CD4-positive, alpha-beta memory T cell (primary cell): ENCODE data around the gene STRIT1. TPM values are rescaled to one million over a fixed set of nuclear protein-coding genes. Genes with fewer than 3 reads are reported as not detected.

Experiments
- CTCF ChIA-PET: fragments of 350-600 bp; sonication (Branson Sonifier 250); formaldehyde crosslinking; loops from one replicate; lab custom pipeline; 2021; ENCODE audit warnings: inconsistent platforms; ENCODE audit not compliant: partially characterized antibody; lab: Charles Lee
- POLR2A ChIA-PET: fragments of 350-600 bp; sonication (Branson Sonifier 250); formaldehyde crosslinking; loops from one replicate; lab custom pipeline; 2021; ENCODE audit not compliant: partially characterized antibody; lab: Charles Lee
- DNase-seq, 5 donors: peaks; one replicate each; pipeline versions ENCODE4 v3.0.0 to v3.0.0-alpha.2; 2020 to 2022; ENCODE audit warnings: mixed read lengths in 1 of 5
- H3K27ac ChIP-seq: one replicate; pipeline ENCODE4 v1.7.0; 2013; ENCODE audit warnings: low read depth, low read length
- H3K27me3 ChIP-seq: 2 replicates; pipeline ENCODE4 v1.7.0; 2013; ENCODE audit warnings: mild to moderate bottlenecking, low read length, moderate library complexity; ENCODE audit not compliant: insufficient read depth
- H3K36me3 ChIP-seq: 2 replicates; pipeline ENCODE4 v1.7.0; 2013; ENCODE audit warnings: mild to moderate bottlenecking, low read length, moderate library complexity; ENCODE audit not compliant: insufficient read depth
- H3K4me1 ChIP-seq: 2 replicates; pipeline ENCODE4 v1.7.0; 2013; ENCODE audit warnings: mild to moderate bottlenecking, low read length, moderate library complexity; ENCODE audit not compliant: insufficient read depth
- H3K4me3 ChIP-seq, 2 donors: one replicate each; pipeline ENCODE4 v1.7.0; 2013; ENCODE audit warnings: low read length in 2 of 2, mild to moderate bottlenecking in 1 of 2
- H3K9me3 ChIP-seq, 2 donors: one replicate each; pipeline ENCODE4 v1.7.0; 2013; ENCODE audit warnings: low read length in 2 of 2, control low read depth in 1 of 2; ENCODE audit not compliant: control insufficient read depth in 1 of 2
- H3K27ac Mint-ChIP-seq, 7 donors: one replicate each; pipeline ENCODE4 v1.8.0; 2020 to 2021; ENCODE audit warnings: mixed read lengths in 7 of 7, mild to moderate bottlenecking in 6 of 7, inconsistent platforms in 3 of 7, moderate library complexity in 3 of 7
- H3K27me3 Mint-ChIP-seq, 2 donors: one replicate each; pipeline ENCODE4 v1.8.0; 2020 to 2021; ENCODE audit warnings: mixed read lengths in 2 of 2
- H3K36me3 Mint-ChIP-seq, 2 donors: one replicate each; pipeline ENCODE4 v1.8.0; 2020 to 2021; ENCODE audit warnings: mixed read lengths in 2 of 2, inconsistent platforms in 1 of 2, mild to moderate bottlenecking in 1 of 2
- H3K4me1 Mint-ChIP-seq, 4 donors: one replicate each; pipeline ENCODE4 v1.8.0; 2020 to 2021; ENCODE audit warnings: mixed read lengths in 4 of 4, mild to moderate bottlenecking in 1 of 4
- H3K4me3 Mint-ChIP-seq, 8 donors: one replicate each; pipeline ENCODE4 v1.8.0; 2020 to 2021; ENCODE audit warnings: mixed read lengths in 8 of 8, mild to moderate bottlenecking in 7 of 8, moderate library complexity in 6 of 8, inconsistent platforms in 3 of 8
- H3K9me3 Mint-ChIP-seq, 8 donors: one replicate each; pipeline ENCODE4 v1.8.0; 2020 to 2021; ENCODE audit warnings: mixed read lengths in 8 of 8, mild to moderate bottlenecking in 5 of 8, inconsistent platforms in 3 of 8, moderate library complexity in 1 of 8
- intact Hi-C: fragments of 100-400 bp; cut with micrococcal nuclease; formaldehyde crosslinking; loops from one replicate; pipeline ENCODE4 v1.15.1; 2023
- polyA plus RNA-seq, 2 donors: library from polyadenylated mRNA; unstranded; fragments of 300-500 nt; fragmentation: Illumina TruSeq; gene quantifications; one replicate each; pipeline ENCODE4 v1.2.3, GENCODE V29; 2021
- total RNA-seq, 2 experiments: library from RNA; stranded (reverse); gene quantifications; one replicate each; pipeline ENCODE4 v1.2.3, GENCODE V29; 2021

STRIT1 gene
- total and polyA plus RNA-seq, 4 experiments from 2014 or later, result not detected

GRCh38 chr3:155313916-155314315 is 20.4 kb upstream of the STRIT1 start:
- Histone ChIP-seq H3K9me3 (no peaks in the 10 kb centered on the region), H3K36me3 (no peaks in the 10 kb centered on the region), H3K4me3 (no peak overlapping the region), H3K4me1 (no peaks in the 10 kb centered on the region), H3K27me3 (no peaks in the 10 kb centered on the region), H3K27ac (no peak overlapping the region)
- Mint-ChIP-seq H3K27ac (no peak overlapping the region), H3K27me3 (no peaks in the 10 kb centered on the region), H3K9me3 (no peaks in the 10 kb centered on the region), H3K4me1 (no peaks in the 10 kb centered on the region), H3K4me3 (no peak overlapping the region), H3K36me3 (no peaks in the 10 kb centered on the region)
- intact Hi-C loops, result no loop called here
- ChIA-PET POLR2A (no interaction called here), CTCF (no interaction called here)
- no peak for DNase-seq

- CTCF ChIA-PET, result no interaction called here
- no peak overlapping the region for H3K27ac Mint-ChIP-seq
- H3K9me3 ChIP-seq, result no peaks in the 10 kb centered on the region
- POLR2A ChIA-PET, result no interaction called here
- H3K4me3 Mint-ChIP-seq, result no peak overlapping the region
- H3K4me1 Mint-ChIP-seq, result no peaks in the 10 kb centered on the region
- no peaks in the 10 kb centered on the region for H3K9me3 Mint-ChIP-seq
- intact Hi-C loops, result no loop called here
- no peaks in the 10 kb centered on the region for H3K36me3 Mint-ChIP-seq
- H3K27me3 Mint-ChIP-seq, result no peaks in the 10 kb centered on the region
- H3K27ac ChIP-seq, result no peak overlapping the region
- H3K4me1 ChIP-seq, result no peaks in the 10 kb centered on the region
- no peak for DNase-seq
- H3K27me3 ChIP-seq, result no peaks in the 10 kb centered on the region
- no peaks in the 10 kb centered on the region for H3K36me3 ChIP-seq
- H3K4me3 ChIP-seq, result no peak overlapping the region
These were observed 19.8 kb upstream of the STRIT1 start for GRCh38 chr3:155313300-155313699.

GRCh38 chr3:155312781-155313180 is 19.3 kb upstream of the STRIT1 start:
- Histone ChIP-seq H3K36me3 (no peaks in the 10 kb centered on the region), H3K4me1 (no peaks in the 10 kb centered on the region), H3K4me3 (no peak overlapping the region), H3K27me3 (no peaks in the 10 kb centered on the region), H3K9me3 (no peaks in the 10 kb centered on the region), H3K27ac (no peak overlapping the region)
- no peaks in the 10 kb centered on the region for H3K36me3 Mint-ChIP-seq
- intact Hi-C loops, result no loop called here
- CTCF ChIA-PET, result no interaction called here
- H3K27ac Mint-ChIP-seq, result no peak overlapping the region
- no peaks in the 10 kb centered on the region for H3K27me3 Mint-ChIP-seq
- no peaks in the 10 kb centered on the region for H3K9me3 Mint-ChIP-seq
- no peak overlapping the region for H3K4me3 Mint-ChIP-seq
- DNase-seq, result no peak
- H3K4me1 Mint-ChIP-seq, result no peaks in the 10 kb centered on the region
- POLR2A ChIA-PET, result no interaction called here

DNA sequence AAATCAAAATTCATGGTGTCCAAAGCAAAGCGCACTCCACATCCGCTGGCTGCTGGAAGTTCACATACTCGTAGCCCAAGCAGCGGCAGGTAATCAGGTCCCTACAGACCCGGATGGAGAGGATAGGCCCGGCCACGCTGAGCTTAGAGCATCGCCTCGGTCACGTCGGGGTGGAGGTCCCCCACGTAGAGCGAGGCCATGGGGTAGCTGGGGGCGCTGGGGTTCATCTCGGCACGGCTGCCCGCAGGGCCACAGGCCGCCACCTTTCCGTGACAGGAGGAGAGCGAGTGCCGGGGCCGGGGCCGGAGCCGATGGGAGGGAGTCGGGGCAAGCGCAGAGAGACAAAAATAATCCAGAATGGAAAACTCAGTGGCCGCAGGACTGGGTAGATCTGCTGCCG is 16.1 kb upstream of the STRIT1 start:
- H3K36me3 Mint-ChIP-seq, result no peaks in the 10 kb centered on the region

GRCh38 chr3:155308831-155309230 is 15.3 kb upstream of the STRIT1 start:
- H3K4me1 ChIP-seq, result no peaks in the 10 kb centered on the region
- no peak overlapping the region for H3K27ac ChIP-seq
- no peaks in the 10 kb centered on the region for H3K27me3 Mint-ChIP-seq
- H3K36me3 Mint-ChIP-seq, result no peaks in the 10 kb centered on the region
- H3K36me3 ChIP-seq, result no peaks in the 10 kb centered on the region
- no peaks in the 10 kb centered on the region for H3K9me3 ChIP-seq
- ChIA-PET POLR2A (no interaction called here), CTCF (no interaction called here)
- no peak overlapping the region for H3K4me3 Mint-ChIP-seq
- H3K9me3 Mint-ChIP-seq, result no peaks in the 10 kb centered on the region
- DNase-seq, result no peak
- intact Hi-C loops, result no loop called here
- H3K27ac Mint-ChIP-seq, result no peak overlapping the region
- no peak overlapping the region for H3K4me3 ChIP-seq
- H3K27me3 ChIP-seq, result no peaks in the 10 kb centered on the region
- H3K4me1 Mint-ChIP-seq, result no peaks in the 10 kb centered on the region

More for the DNA sequence above, 16.1 kb upstream of the STRIT1 start:
- intact Hi-C loops, result no loop called here
- Histone ChIP-seq H3K27me3 (no peaks in the 10 kb centered on the region), H3K4me3 (no peak overlapping the region), H3K4me1 (no peaks in the 10 kb centered on the region), H3K9me3 (no peaks in the 10 kb centered on the region), H3K27ac (no peak overlapping the region), H3K36me3 (no peaks in the 10 kb centered on the region)
- ChIA-PET POLR2A (no interaction called here), CTCF (no interaction called here)
- Mint-ChIP-seq H3K4me3 (no peak overlapping the region), H3K27me3 (no peaks in the 10 kb centered on the region), H3K9me3 (no peaks in the 10 kb centered on the region), H3K27ac (no peak overlapping the region), H3K4me1 (no peaks in the 10 kb centered on the region)
- DNase-seq, result no peak

DNA sequence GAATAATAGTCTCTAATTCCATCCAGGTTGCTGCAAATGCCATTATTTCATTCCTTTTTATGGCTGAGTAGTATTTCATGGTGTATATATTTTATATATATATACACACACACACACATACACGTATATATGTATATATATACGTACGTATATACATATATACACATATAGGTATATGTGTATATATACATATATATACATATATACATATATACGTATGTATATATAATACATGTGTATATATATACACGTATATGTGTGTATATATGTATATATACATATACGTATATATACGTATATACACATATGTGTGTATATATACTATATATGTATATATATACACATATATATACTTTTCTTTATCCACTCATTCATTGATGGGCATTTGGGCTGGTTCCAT is 13.7 kb upstream of the STRIT1 start:
- no peak overlapping the region for H3K4me3 Mint-ChIP-seq
- no peaks in the 10 kb centered on the region for H3K36me3 Mint-ChIP-seq
- H3K4me3 ChIP-seq, result no peak overlapping the region
- no peaks in the 10 kb centered on the region for H3K4me1 ChIP-seq
- DNase-seq, result no peak
- H3K36me3 ChIP-seq, result no peaks in the 10 kb centered on the region
- no peaks in the 10 kb centered on the region for H3K9me3 Mint-ChIP-seq
- H3K4me1 Mint-ChIP-seq, result no peaks in the 10 kb centered on the region
- H3K9me3 ChIP-seq, result no peaks in the 10 kb centered on the region
- no peak overlapping the region for H3K27ac ChIP-seq
- no peaks in the 10 kb centered on the region for H3K27me3 Mint-ChIP-seq
- ChIA-PET POLR2A (no interaction called here), CTCF (no interaction called here)
- intact Hi-C loops, result no loop called here
- no peaks in the 10 kb centered on the region for H3K27me3 ChIP-seq
- H3K27ac Mint-ChIP-seq, result no peak overlapping the region

GRCh38 chr3:155304394-155304793 is 10.9 kb upstream of the STRIT1 start:
- Mint-ChIP-seq H3K27me3 (no peaks in the 10 kb centered on the region), H3K9me3 (peaks cover 0 to 4% (median 0%) of the 10 kb centered on the region in 8 donors), H3K27ac (no peak overlapping the region), H3K36me3 (no peaks in the 10 kb centered on the region), H3K4me3 (no peak overlapping the region), H3K4me1 (no peaks in the 10 kb centered on the region)
- DNase-seq, result no peak
- ChIA-PET CTCF (no interaction called here), POLR2A (no interaction called here)
- intact Hi-C loops, result no loop called here
- Histone ChIP-seq H3K27me3 (no peaks in the 10 kb centered on the region), H3K27ac (no peak overlapping the region), H3K4me3 (no peak overlapping the region), H3K9me3 (no peaks in the 10 kb centered on the region), H3K4me1 (no peaks in the 10 kb centered on the region), H3K36me3 (no peaks in the 10 kb centered on the region)

DNA sequence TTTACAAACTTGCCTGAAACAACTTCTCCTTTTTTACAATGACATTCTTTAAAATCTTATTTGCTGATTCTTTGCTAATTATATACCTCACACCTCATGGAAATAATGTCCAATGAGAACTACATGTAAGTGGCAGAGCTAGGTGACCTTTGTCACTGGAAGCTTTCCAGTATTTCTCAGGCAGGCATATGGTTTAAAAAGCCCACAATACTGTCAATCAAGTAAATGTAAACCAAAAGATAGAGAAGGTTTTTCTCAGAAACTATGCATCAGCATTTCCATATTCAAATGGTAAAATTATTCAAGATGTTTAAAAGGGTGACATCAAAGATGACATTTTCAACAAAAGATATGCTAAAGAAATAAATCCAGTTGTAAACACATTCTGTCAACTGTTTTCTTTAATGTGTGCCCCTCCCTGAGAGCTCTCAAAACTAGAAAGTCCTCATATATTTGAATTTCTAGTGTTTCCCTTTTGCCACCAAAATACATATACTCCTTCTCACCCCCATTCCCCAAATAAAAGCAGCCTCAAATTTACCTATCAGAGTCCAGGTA is 10.1 kb upstream of the STRIT1 start:
- Histone ChIP-seq H3K36me3 (no peaks in the 10 kb centered on the region), H3K4me1 (no peaks in the 10 kb centered on the region), H3K9me3 (no peaks in the 10 kb centered on the region), H3K27me3 (no peaks in the 10 kb centered on the region), H3K4me3 (no peak overlapping the region), H3K27ac (no peak overlapping the region)
- DNase-seq, result no peak
- no peaks in the 10 kb centered on the region for H3K4me1 Mint-ChIP-seq
- H3K4me3 Mint-ChIP-seq, result no peak overlapping the region
- CTCF ChIA-PET, result no interaction called here
- POLR2A ChIA-PET, result no interaction called here
- H3K27ac Mint-ChIP-seq, result no peak overlapping the region
- no peaks in the 10 kb centered on the region for H3K36me3 Mint-ChIP-seq
- peaks cover 0 to 4% (median 0%) of the 10 kb centered on the region in 8 donors for H3K9me3 Mint-ChIP-seq
- intact Hi-C loops, result no loop called here
- no peaks in the 10 kb centered on the region for H3K27me3 Mint-ChIP-seq
